GM21526 (cell line): ENCODE measurements around the gene TTN.
A peak's percentile ranks its signal among the peaks of the same experiment; 100 is the strongest.

Source experiments
- ATAC-seq: cut with Tn5 transposase; IDR thresholded peaks from one replicate; pipeline ENCODE4 v1.9.1; 2021; ENCODE audit warnings: moderate library complexity; ENCODE audit not compliant: unreplicated experiment, low FRiP score

The TTN gene

DNA sequence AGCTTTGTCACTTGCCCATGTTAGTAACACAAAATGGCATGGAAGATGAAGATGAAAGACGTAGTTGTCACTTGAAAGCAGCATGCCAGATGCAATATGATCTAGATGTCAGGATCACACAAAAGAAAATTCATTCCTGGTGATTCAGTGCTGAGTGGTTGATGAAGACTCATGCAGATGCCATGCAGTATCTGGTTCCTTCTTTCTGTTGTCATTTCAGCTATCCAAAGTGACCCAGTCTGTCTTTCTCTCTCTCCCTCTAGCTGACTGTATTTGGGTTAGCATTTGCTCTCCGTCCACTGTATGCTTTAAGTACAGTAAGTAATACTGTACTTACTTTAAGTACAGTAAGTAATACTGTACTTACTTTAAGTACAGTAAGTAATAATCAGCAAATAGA, 50.4 kb downstream of the TTN start:
- no peak for ATAC-seq

DNA sequence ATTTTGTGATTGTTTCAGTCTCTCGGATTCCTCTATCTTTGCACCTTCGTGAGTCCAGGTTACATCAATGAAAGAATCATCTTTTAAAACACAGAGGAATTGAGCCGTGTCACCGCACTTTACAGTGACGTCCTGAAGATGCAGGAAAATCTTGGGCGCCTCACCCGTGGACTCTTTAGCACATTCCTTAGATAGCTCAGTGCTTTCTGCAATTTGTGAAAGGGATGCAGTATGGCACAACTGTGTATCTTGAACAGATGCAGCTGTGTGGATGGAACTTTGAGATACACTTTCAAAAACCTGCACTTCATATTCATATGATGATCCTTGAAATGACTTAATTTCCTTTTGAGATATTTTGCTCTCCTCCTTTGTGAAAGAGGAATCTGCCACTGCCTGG, 50.9 kb downstream of the TTN start:
- ATAC-seq = no peak

DNA sequence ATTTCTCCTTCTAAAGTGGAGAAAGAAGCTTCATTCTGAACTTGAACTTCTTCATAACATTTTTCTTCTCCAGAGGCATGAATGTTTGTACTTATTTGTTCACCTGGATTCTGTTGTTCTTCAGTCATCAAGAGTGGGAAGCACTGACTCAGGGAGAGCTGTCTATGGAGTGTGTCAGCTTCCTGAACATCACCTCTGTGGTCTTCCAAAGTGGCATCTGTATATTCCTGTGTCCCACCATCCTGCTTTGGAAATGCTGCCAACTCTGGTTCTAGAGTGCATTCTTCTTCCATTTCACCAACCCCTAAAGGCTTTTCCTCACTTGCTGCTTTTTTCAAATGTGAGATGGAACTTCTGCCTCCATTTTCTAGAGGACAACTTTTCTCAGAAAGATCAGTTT, 59.5 kb downstream of the TTN start:
- ATAC-seq = no peak

DNA sequence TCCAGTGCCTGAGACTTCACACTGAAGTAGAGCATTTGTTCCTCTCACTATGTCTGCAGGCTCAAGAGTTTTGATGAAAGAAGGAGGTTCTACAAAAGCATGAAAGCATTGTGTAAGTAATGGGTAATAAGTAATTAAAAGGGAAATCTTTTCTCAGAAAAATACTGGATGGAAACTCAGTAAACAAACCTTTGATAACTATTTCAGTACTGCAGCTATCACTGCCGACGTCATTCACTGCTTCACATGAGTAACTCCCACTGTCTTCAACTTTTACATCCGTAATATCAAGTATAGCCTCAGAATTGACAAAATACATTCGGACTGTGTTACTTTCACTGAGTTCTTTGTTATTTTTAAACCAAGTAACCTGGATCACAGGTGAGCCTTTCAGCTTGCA, 72.7 kb downstream of the TTN start:
- ATAC-seq = no peak

DNA sequence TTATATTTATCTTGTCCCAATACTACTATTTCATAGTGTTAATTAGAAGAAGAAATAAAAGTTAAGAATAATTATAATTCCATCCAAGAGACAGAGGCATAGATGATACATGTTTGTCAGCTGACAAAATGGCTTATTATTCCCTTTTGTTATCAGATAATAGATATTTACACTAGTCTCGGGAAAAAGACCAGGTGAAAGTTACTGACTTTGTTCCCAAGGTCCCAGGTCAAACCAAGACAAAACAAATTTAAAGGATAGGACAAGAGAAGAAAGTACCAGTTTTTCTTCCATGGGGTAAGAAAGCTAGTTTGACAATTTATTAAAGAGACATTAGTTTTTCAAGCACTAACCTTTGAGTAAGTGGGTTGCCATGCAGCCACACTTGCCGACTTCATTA, 73.2 kb downstream of the TTN start:
- ATAC-seq = no peak

DNA sequence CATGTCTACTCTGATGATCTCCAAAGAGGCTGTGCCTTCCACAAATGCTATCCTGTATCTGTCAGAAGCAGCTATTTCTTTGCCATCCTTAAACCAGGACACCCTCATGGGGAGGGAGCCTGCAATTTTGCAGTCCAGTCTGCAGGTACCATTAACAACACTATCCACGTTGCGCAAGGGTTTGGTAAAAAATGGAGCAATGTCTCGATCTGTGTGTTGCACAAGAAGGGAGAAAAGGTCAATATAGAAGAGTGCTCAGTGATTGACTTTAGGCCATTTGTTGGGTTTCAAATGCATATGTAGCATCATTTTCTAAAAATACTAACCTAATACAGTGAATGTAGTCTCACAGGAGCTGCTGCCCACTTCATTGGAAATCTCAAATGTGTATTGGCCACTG, 74.3 kb downstream of the TTN start:
- ATAC-seq = no peak

DNA sequence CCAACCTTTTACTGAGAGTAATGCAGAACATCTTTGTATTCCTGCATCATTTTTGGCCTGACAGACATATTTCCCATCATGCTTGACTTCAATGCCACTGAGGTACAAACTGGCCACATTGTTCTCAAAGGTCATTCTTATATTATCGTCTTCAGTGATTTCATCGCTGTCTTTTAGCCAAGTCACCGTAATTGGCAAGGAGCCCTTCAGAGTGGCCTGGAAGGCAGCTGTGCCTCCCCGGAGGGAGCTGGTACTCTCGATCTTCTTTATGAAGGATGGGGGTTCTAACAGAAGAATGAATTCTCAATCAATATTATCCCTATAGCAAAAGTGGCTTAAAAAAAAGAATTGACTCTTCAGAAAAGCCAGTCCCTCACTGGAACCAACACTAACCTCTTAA, 75.9 kb downstream of the TTN start:
- no peak for ATAC-seq

DNA sequence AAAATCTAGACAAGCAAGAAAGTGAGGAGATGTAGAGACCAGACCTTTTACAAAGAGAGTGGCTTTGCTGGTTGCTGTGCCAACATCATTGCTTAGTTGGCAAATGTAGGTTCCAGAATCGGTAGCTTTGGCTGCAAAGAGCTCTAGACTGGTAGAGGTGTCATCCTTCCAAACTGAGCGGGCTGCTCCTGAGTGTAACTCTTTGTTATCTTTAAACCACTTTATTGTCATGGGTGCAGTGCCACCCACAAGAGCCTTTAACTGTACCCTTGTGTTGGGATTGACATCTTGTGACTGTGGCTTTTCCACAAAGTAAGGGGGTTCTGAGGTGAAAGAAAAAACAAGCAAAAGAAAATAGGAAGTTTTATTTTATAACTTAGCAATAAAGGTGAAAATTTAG, 77.2 kb downstream of the TTN start:
- no peak for ATAC-seq

DNA sequence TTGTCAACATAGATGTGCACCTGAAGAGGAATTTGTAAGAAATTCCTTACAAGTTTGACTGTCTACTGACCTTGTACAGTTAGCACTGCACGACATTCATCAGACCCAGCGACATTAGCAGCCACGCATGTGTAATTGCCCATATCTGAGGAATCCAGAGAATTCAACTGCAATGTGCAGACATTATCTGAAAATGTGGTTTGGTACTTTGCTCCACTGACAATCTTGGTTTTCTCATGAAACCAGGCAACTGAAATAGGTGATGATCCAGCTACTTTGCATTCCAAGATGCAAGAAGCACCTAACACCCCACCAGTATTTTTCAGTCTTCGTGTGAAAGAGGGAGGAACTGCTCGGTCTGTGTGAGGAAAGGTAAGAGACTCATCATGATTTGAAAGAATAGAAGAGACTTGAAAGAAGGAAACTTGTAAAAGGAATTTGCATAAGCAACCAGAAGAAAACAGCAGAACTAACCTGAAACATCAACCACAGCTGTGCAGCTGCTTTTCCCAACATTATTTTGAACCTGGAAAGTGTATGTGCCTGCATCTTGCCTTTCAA, 83.4 kb downstream of the TTN start:
- no peak for ATAC-seq

DNA sequence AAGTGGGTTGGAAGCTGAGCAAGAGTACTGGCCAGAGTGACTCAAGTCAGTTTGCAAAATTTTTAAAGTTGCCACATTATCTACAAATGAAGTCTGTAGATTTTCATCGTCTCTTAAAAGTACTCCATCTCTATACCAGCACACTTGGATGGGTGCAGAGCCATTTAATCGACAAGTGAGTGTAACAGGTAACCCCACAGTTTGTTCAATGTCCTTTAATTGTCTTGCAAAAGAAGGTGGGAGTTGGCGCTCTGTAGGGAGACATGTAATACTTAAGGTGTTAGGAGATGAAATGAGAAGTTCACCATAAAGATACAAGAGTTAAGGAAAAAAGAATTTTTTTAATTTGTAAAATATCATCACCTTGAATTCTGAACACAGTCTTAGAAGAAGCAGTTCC, 84.9 kb downstream of the TTN start:
- ATAC-seq = no peak

DNA sequence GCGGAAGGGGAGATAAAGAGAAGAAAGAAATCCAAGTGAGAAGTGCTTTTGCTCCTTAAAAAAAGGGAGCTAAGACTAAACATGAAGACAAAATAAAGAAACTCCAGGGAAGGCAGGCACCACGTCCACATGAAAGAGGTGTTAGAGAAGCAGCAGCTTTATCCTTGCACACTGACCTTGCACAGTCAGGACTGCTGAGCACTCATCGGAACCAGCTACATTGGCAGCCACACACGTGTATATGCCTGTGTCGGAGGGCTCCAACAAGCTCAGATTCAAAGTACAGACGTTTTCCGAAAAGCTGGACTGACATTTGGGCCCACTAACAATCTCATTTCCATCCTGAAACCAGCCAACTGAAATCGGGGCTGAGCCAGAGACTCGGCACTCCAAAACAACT, 88.2 kb downstream of the TTN start:
- ATAC-seq = no peak

DNA sequence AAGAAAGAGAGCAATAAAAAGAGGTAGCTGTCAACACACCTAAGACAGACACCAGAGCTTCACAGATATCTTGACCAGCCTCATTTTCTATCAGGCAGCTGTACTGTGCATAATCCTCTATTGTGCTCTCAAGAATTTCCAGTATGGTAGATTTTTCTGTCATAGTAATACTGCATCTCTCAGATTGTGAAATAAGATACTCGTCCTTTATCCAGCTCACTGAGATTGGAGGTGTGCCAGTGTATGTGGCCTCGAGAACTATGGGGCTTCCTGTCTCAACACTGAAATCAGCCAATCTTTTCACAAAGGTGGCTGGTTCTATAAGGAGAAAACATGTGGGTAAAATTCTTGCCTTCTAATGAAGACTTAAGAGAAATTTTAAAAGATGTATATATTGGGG, 88.9 kb downstream of the TTN start:
- ATAC-seq = no peak

DNA sequence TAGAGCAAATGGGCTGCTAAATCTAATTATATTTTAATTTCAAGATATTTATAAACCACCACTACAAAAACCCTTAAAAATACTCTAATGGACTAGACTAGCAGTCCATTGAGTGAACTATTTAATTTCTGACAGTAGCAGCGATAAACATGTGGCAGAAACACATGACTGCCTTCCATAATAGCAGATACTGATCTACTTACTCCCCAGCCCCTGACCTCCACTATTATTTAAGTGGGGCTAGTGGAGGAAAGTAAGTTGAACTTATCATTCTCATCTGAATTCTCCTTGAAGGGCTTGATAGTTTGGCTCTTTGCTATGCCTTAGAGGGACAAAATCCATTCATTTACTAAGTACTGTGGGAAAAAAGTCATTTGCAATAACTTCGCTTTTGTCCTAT, 90.8 kb downstream of the TTN start:
- no peak for ATAC-seq

DNA sequence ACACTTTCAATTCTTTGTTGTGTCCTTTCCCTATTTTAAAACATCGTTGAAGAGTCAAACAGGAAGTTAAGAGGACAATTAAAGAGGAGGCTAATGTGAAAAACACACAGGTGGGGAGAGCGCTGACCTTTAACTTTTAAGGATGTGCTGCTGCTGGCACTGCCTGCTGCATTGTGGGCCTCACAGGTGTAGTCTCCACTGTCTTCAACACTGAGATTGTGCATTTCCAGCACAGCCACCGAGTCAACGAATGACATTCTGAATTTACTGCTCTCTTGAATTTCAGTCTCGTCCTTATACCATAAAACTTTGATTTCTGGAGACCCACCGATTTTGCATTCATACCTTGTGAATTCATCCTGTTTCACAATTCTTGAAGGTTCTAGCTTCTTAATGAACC, 91.9 kb downstream of the TTN start:
- ATAC-seq = no peak

DNA sequence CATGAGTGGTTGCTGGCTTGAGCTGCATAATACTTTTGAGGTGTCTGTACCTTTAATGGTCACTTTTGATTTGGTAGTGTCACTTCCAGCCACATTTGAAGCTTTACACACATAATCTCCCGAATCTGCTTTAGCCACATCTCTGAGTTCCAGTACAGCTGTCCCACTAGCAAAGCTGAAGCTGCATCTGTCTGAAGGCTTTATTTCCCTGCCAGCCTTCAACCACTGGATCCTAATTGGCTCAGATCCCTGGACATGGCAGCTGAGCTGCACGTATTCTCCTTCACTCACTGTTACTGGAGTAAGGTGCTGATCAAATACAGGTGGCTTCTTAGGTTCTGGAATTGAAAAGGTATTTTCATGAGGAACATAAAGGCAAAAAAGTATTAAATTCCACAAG, 99.7 kb downstream of the TTN start:
- no peak for ATAC-seq

DNA sequence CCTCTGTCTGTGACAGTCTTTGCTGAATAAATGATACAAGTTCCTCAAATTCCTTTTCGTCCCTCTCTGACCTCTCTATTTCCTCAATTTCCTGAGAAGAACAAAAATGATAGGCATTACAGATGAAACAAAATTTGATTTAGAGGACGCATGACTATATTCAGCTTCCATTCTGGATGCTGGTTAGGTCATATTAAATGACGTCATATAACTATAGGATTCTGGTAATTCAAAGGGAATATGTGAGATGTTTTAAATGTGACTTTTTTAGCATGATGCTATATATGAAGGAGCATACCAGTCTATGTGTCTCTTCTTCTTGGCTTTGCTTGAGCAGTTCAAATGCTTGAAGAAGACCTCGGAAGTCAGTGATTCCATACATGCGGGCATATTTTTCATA, 102.3 kb downstream of the TTN start:
- ATAC-seq = no peak

DNA sequence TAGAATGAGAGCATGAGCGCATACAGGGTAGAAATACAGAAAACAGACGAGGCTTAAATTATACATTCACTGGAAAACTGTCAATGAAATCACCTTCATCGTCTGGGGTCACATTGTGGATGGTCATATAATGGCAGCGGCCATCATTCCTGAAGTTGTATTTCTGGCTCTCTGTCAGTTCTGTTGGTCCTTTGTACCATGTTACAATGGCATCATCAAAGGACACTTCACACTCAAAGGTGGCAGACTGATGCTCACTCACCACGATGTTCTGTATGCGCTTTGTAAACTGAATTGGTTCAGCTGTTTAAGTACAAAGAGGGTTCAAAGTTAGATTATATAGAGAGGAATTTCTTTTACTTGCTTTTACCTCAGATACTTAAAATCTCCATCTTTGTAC, 104.9 kb downstream of the TTN start:
- ATAC-seq = no peak

DNA sequence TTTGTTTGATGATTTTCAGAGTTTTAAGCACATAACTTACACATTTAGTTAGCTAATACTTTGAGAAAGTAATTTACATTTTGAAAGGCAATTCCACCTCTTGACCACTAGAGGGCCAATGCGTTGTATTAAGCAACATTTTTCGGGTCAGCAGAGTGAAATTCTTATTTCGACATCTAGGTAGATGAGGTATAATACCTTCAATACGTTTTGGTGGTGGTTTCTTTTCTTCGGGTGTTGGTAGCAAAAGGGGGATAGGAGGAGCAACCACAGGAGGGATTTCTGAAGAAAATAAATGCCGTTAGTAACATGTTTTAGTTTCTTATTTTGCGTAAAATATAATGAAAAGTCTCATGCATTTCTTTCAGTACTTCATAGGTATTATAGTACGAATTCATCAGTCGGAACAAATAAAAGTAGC, 106.3 kb downstream of the TTN start:
- ATAC-seq = peak; percentile 59

DNA sequence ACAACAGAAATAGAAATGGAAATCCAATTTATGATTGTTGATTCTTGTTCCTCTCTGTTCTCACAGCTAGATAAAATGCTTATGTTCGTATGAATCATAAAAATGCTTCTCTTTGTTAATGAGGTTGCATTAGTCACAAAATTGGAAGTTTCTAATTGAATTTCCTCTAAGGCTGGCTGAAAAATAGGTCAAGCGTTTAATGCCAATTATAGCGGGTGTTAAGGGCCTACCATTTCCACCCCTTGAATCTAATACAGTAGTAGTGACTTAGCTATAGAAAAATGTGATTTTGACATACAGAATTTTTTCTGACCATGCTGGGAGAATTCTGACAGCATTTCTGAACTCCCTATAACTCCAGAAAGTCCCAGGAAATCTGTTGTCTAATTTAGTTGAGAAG, 107.1 kb downstream of the TTN start:
- ATAC-seq = no peak

DNA sequence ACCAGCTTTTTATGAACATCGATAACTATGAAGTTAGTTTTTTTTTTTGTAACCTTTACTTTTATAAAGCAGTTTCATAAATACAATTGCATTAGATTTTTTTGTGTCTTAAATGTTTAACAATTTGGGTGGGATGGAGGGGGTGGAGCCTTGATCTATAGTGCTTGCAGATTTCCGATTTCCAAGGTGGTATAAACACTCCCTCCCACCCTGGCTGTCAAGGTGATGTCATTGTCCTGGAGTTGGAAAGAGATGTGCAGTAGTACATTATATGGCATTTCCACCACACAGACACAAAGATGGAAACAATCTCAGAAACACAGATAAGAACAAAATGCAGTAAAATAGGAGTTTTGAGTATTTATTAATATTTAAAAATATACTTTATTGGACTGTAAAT, 114.4 kb downstream of the TTN start:
- no peak for ATAC-seq

DNA sequence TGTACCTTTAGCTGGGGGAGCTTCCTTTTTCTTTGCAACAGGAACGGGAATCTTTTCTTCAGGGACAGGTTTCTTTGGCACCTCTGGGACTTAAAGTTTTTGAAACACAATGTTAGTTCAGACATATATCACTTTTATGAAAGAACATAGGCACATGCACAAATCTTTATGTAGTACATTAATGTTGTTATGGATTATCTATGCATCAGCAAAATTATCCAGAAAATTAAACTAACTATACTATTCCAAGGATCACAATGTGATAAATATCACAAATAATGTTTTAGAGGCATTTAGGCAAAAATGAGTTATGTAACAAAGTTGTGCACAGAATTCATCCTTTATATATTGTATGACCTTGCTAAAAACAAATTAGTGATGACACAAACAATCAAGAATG, 117.4 kb downstream of the TTN start:
- ATAC-seq = no peak

DNA sequence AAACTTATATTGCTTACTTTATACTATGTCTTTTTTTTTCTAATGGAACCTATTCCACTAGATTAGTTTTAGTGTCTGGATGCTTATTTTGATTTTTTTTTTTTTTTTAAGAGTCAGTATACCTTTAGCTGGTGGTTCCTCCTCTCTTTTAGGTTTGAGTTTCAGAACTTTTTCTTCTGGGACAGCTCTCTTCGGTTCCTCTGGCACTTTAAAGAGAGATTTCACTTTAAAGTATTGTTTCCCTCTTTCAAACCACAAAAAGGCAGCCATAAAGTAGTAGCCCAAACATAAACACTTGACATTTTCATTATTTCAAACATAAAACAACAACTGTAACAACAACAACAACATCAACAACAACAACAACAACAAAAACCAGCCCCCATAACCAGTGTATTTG, 123.3 kb downstream of the TTN start:
- ATAC-seq = no peak

DNA sequence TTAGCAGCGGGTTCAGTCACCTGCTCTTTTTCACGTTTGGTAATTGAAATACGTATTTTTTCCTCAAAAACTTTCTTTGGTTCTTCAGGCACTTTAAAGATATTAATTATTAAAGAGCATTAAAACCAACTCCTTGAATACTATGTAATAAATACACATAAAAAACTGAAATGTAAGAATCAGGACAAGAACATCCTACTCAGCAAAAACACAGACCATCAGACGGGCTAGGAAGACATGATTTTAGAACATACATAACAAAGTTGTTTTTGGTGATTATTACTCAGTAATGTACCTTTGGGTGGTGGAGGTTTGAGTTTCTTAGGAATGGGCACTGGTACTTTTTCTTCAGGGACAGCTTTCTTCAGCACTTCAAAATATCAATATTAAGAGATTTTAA, 126.1 kb downstream of the TTN start:
- ATAC-seq = no peak
